ENCODE data around the gene PPP6R1. TPM values are rescaled to one million over a fixed set of nuclear protein-coding genes. Genes with fewer than 3 reads are reported as not detected.

Gene PPP6R1
- polyA plus RNA-seq, 12 donors: 21.5 to 45.8 (median 26.3) TPM; not detected in 1

- DNase-seq: no peak
These were observed 77.1 kb downstream of the PPP6R1 start for GRCh38 chr19:55181740-55182139.

Other genes with a start within 250 kb of the PPP6R1 start
- under 1 TPM in 10 of 12 donors, not detected in 2; 0.08 to 0.58 (median 0.23) TPM for gene GP6, start 220.8 kb downstream of the PPP6R1 start, polyA plus RNA-seq (ENCODE audit: insufficient read length in 12 of 12)
- 10 to 100 TPM in 9 of 12 donors, 1 to 10 TPM in 2, not detected in 1; 7.6 to 22.8 (median 13.4) TPM for gene RDH13, start 195.9 kb downstream of the PPP6R1 start, polyA plus RNA-seq (ENCODE audit: insufficient read length in 12 of 12)
- gene EPS8L1, start 183.1 kb downstream of the PPP6R1 start, polyA plus RNA-seq (ENCODE audit: insufficient read length in 12 of 12): 10 to 100 TPM in 3 of 12 donors, 1 to 10 TPM in 8, not detected in 1; 1.5 to 26.7 (median 4.4) TPM
- gene PPP1R12C, start 141.4 kb downstream of the PPP6R1 start, polyA plus RNA-seq (ENCODE audit: insufficient read length in 12 of 12): 100 to 1,000 TPM in 1 of 12 donors, 10 to 100 TPM in 10, not detected in 1; 47.8 to 125 (median 69.4) TPM
- gene TNNT1, start 109.8 kb downstream of the PPP6R1 start, polyA plus RNA-seq (ENCODE audit: insufficient read length in 12 of 12): 100 to 1,000 TPM in 11 of 12 donors, not detected in 1; 436 to 957 (median 725) TPM
- 1 to 10 TPM in 10 of 12 donors, not detected in 2; 1.5 to 3.8 (median 2.3) TPM for gene TNNI3, start 101.3 kb downstream of the PPP6R1 start, polyA plus RNA-seq (ENCODE audit: insufficient read length in 12 of 12)
- gene DNAAF3, start 92.4 kb downstream of the PPP6R1 start, polyA plus RNA-seq (ENCODE audit: insufficient read length in 12 of 12): 1 to 10 TPM in 3 of 12 donors, under 1 TPM in 7, not detected in 2; 0.45 to 1.7 (median 0.66) TPM
- 1 to 10 TPM in 1 of 12 donors, under 1 TPM in 4, not detected in 7; 0.08 to 4.0 (median 0.29) TPM for gene SYT5, start 78.7 kb downstream of the PPP6R1 start, polyA plus RNA-seq (ENCODE audit: insufficient read length in 12 of 12)
- gene PTPRH, start 49.5 kb downstream of the PPP6R1 start, polyA plus RNA-seq (ENCODE audit: insufficient read length in 12 of 12): 1 to 10 TPM in 1 of 12 donors, under 1 TPM in 9, not detected in 2; 0.05 to 4.1 (median 0.22) TPM
- gene TMEM86B, start 30.3 kb downstream of the PPP6R1 start, polyA plus RNA-seq (ENCODE audit: insufficient read length in 12 of 12): 1 to 10 TPM in 11 of 12 donors, not detected in 1; 1.3 to 8.3 (median 2.6) TPM
- 10 to 100 TPM in 11 of 12 donors, not detected in 1; 13.9 to 50.2 (median 19.1) TPM for gene HSPBP1, start 21.1 kb upstream of the PPP6R1 start, polyA plus RNA-seq (ENCODE audit: insufficient read length in 12 of 12)
- gene BRSK1, start 25.0 kb upstream of the PPP6R1 start, polyA plus RNA-seq (ENCODE audit: insufficient read length in 12 of 12): 10 to 100 TPM in 2 of 12 donors, 1 to 10 TPM in 9, not detected in 1; 5.9 to 24.6 (median 6.9) TPM
- gene TMEM150B, start 66.3 kb upstream of the PPP6R1 start, polyA plus RNA-seq (ENCODE audit: insufficient read length in 12 of 12): 1 to 10 TPM in 2 of 12 donors, under 1 TPM in 8, not detected in 2; 0.40 to 1.1 (median 0.71) TPM
- gene KMT5C, start 80.9 kb upstream of the PPP6R1 start, polyA plus RNA-seq (ENCODE audit: insufficient read length in 12 of 12): 10 to 100 TPM in 11 of 12 donors, not detected in 1; 11.9 to 59.4 (median 19.7) TPM
- 10 to 100 TPM in 1 of 12 donors, 1 to 10 TPM in 1, under 1 TPM in 4, not detected in 6; 0.07 to 18.3 (median 0.50) TPM for gene COX6B2, start 95.7 kb upstream of the PPP6R1 start, polyA plus RNA-seq (ENCODE audit: insufficient read length in 12 of 12)
- gene GARIN5B, start 104.2 kb upstream of the PPP6R1 start, polyA plus RNA-seq (ENCODE audit: insufficient read length in 12 of 12): under 1 TPM in 1 of 12 donors, not detected in 11; 0.07 TPM
- under 1 TPM in 10 of 12 donors, not detected in 2; 0.14 to 0.53 (median 0.30) TPM for gene IL11, start 111.4 kb upstream of the PPP6R1 start, polyA plus RNA-seq (ENCODE audit: insufficient read length in 12 of 12)
- gene TMEM190, start 117.8 kb upstream of the PPP6R1 start, polyA plus RNA-seq (ENCODE audit: insufficient read length in 12 of 12): under 1 TPM in 1 of 12 donors, not detected in 11; 0.58 TPM
- under 1 TPM in 3 of 12 donors, not detected in 9; 0.22 to 0.55 (median 0.35) TPM for gene TMEM238, start 125.3 kb upstream of the PPP6R1 start, polyA plus RNA-seq (ENCODE audit: insufficient read length in 12 of 12)
- gene RPL28, start 126.9 kb upstream of the PPP6R1 start, polyA plus RNA-seq (ENCODE audit: insufficient read length in 12 of 12): 1,000 to 10,000 TPM in 10 of 12 donors, 100 to 1,000 TPM in 1, not detected in 1; 796 to 2,808 (median 1,427) TPM
- gene UBE2S, start 148.8 kb upstream of the PPP6R1 start, polyA plus RNA-seq (ENCODE audit: insufficient read length in 12 of 12): 100 to 1,000 TPM in 1 of 12 donors, 10 to 100 TPM in 10, not detected in 1; 19.2 to 108 (median 30.4) TPM
- gene SHISA7, start 184.3 kb upstream of the PPP6R1 start, polyA plus RNA-seq (ENCODE audit: insufficient read length in 12 of 12): 1 to 10 TPM in 1 of 12 donors, under 1 TPM in 9, not detected in 2; 0.07 to 1.1 (median 0.17) TPM
- gene ISOC2, start 202.6 kb upstream of the PPP6R1 start, polyA plus RNA-seq (ENCODE audit: insufficient read length in 12 of 12): 10 to 100 TPM in 11 of 12 donors, not detected in 1; 24.3 to 68.0 (median 27.9) TPM
- gene C19orf85, start 205.7 kb upstream of the PPP6R1 start, polyA plus RNA-seq (ENCODE audit: insufficient read length in 12 of 12): not detected
- gene ZNF628, start 217.6 kb upstream of the PPP6R1 start, polyA plus RNA-seq (ENCODE audit: insufficient read length in 12 of 12): 10 to 100 TPM in 1 of 12 donors, 1 to 10 TPM in 10, not detected in 1; 1.5 to 11.6 (median 2.4) TPM
- gene NAT14, start 226.2 kb upstream of the PPP6R1 start, polyA plus RNA-seq (ENCODE audit: insufficient read length in 12 of 12): 100 to 1,000 TPM in 1 of 12 donors, 10 to 100 TPM in 11; 15.8 to 381 (median 24.4) TPM
- gene SSC5D, start 229.4 kb upstream of the PPP6R1 start, polyA plus RNA-seq (ENCODE audit: insufficient read length in 12 of 12): 10 to 100 TPM in 11 of 12 donors, not detected in 1; 12.2 to 37.5 (median 19.3) TPM

Data from muscle of arm (tissue), 12 donors.